ENCODE measurements around the gene TNPO1. TPM values are rescaled to one million over a fixed set of nuclear protein-coding genes. Genes with fewer than 3 reads are reported as not detected.

Gene TNPO1
- total RNA-seq, 1 donor from 2014 or later = 72.7 TPM

DNA sequence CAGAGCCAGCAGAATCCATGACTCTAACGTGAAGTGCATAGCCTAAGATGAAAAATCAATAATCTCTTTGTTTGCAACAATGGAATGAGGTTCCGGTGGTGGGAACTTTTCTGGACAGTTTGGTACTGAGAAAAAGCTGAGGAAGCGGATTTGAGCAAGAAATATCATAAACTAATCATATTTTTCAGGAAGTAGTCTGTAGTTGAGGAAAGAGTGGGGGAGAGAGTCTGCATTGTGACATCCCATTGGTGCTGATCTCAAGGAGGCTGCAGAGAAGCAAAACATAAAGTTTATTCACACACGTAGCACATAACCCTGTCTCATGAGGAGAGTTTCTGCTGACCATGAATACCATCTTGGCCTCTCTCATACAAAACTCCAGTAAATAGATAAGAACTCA is 123.6 kb downstream of the TNPO1 start:
- TF ChIP-seq, protein P1, sequence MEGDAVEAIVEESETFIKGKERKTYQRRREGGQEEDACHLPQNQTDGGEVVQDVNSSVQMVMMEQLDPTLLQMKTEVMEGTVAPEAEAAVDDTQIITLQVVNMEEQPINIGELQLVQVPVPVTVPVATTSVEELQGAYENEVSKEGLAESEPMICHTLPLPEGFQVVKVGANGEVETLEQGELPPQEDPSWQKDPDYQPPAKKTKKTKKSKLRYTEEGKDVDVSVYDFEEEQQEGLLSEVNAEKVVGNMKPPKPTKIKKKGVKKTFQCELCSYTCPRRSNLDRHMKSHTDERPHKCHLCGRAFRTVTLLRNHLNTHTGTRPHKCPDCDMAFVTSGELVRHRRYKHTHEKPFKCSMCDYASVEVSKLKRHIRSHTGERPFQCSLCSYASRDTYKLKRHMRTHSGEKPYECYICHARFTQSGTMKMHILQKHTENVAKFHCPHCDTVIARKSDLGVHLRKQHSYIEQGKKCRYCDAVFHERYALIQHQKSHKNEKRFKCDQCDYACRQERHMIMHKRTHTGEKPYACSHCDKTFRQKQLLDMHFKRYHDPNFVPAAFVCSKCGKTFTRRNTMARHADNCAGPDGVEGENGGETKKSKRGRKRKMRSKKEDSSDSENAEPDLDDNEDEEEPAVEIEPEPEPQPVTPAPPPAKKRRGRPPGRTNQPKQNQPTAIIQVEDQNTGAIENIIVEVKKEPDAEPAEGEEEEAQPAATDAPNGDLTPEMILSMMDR (IDR thresholded peaks at IDR 0.05) = no peak
- TF ChIP-seq POLR2AphosphoS5 (IDR thresholded peaks at IDR 0.05; ENCODE audit: insufficient read depth in 1 of 2, low read depth in 1 of 2) = no peak
- TF ChIP-seq POLR2A (IDR thresholded peaks at IDR 0.05) = no peak
- Histone ChIP-seq H3K27ac (no peak overlapping the region), H3K27me3 (no peaks in the 10 kb centered on the region), H3K4me3 (no peak overlapping the region), H3K4me1 (no peaks in the 10 kb centered on the region), H3K9me3 (no peaks in the 10 kb centered on the region), H3K36me3 (no peaks in the 10 kb centered on the region)
- no peak for DNase-seq (ENCODE audit: extremely low spot score in 2 of 2)
- intact Hi-C loops (cut with DNase I) = no loop called here

DNA sequence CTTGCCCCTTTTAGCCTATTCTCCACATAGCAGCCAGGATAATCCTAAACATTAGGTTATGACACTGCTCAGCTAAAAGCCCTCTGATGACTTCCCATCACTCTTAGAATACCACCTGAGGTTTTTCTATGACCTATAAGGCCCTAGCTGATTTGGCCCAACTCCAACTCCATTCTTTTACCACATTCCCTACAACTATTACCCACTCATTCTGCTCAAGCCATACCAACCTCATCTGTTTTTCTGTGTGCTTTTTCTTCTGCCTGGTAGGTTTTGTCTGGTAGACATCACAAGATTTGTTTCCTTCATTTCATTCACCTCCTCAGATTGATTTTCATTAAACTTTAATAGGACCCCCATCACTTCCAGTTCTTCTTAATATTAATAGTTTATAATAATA is 126.8 kb downstream of the TNPO1 start:
- no peaks in the 10 kb centered on the region for H3K9me3 ChIP-seq
- no peaks in the 10 kb centered on the region for H3K27me3 ChIP-seq
- H3K36me3 ChIP-seq = no peaks in the 10 kb centered on the region
- no peak overlapping the region for H3K27ac ChIP-seq
- no peaks in the 10 kb centered on the region for H3K4me1 ChIP-seq
- TF ChIP-seq POLR2AphosphoS5 (IDR thresholded peaks at IDR 0.05; ENCODE audit: insufficient read depth in 1 of 2, low read depth in 1 of 2) (no peak), POLR2A (IDR thresholded peaks at IDR 0.05) (no peak)
- TF ChIP-seq, protein P1 (IDR thresholded peaks at IDR 0.05) = no peak
- no peak overlapping the region for H3K4me3 ChIP-seq
- intact Hi-C loops (cut with DNase I) = no loop called here
- DNase-seq (ENCODE audit: extremely low spot score in 2 of 2) = no peak

DNA sequence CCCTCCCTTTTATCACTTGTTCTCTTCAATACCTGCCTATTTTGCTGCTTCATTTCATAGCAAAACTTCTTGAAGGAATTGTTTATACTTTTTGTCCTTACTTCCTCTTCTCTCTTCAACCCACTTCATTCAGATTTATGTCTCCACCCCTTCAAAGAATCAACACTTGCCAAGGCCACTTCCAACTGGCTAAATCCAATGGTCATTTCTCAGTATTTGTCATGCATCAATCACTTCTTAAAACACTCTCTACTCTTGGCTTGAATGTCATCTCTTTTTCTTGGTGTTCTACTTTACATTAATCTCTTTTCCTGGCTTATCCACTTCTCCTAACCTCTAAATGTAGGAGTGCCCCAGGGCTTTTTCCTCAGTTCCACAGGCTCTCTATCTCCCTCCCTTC is 131.0 kb downstream of the TNPO1 start:
- Histone ChIP-seq H3K4me1 (no peaks in the 10 kb centered on the region), H3K36me3 (no peaks in the 10 kb centered on the region), H3K27ac (no peak overlapping the region), H3K9me3 (no peaks in the 10 kb centered on the region), H3K27me3 (no peaks in the 10 kb centered on the region), H3K4me3 (no peak overlapping the region)
- no peak for DNase-seq (ENCODE audit: extremely low spot score in 2 of 2)
- no peak for TF ChIP-seq POLR2A (IDR thresholded peaks at IDR 0.05)
- no peak for TF ChIP-seq POLR2AphosphoS5 (IDR thresholded peaks at IDR 0.05; ENCODE audit: insufficient read depth in 1 of 2, low read depth in 1 of 2)
- TF ChIP-seq, protein P1 (IDR thresholded peaks at IDR 0.05) = no peak
- intact Hi-C loops (cut with DNase I) = no loop called here

DNA sequence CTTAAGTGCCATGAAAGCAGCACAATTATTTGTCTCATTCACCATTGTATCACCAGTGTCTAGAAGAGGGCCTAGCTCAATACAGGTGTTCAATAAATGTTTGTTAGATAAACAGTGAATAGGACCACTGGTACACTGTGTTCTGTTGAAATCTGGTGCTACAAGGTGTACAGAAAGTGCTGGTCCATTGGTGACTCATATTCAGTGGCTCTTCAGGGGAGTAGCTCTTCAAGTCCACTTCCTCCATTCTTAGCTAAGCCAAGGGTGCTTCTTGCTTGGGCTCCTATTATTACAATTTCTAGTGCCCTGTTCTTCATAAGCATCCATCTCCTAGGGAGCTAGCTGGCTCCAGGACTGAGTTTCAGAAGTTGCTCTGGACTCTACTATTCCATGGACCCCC is 133.0 kb downstream of the TNPO1 start:
- TF ChIP-seq, protein P1 (IDR thresholded peaks at IDR 0.05) = no peak
- TF ChIP-seq POLR2A (IDR thresholded peaks at IDR 0.05) (no peak), POLR2AphosphoS5 (IDR thresholded peaks at IDR 0.05; ENCODE audit: insufficient read depth in 1 of 2, low read depth in 1 of 2) (no peak)
- H3K4me1 ChIP-seq = no peaks in the 10 kb centered on the region
- no peak overlapping the region for H3K27ac ChIP-seq
- H3K4me3 ChIP-seq = no peak overlapping the region
- H3K27me3 ChIP-seq = no peaks in the 10 kb centered on the region
- intact Hi-C loops (cut with DNase I) = no loop called here
- H3K36me3 ChIP-seq = no peaks in the 10 kb centered on the region
- no peak for DNase-seq (ENCODE audit: extremely low spot score in 2 of 2)
- no peaks in the 10 kb centered on the region for H3K9me3 ChIP-seq

DNA sequence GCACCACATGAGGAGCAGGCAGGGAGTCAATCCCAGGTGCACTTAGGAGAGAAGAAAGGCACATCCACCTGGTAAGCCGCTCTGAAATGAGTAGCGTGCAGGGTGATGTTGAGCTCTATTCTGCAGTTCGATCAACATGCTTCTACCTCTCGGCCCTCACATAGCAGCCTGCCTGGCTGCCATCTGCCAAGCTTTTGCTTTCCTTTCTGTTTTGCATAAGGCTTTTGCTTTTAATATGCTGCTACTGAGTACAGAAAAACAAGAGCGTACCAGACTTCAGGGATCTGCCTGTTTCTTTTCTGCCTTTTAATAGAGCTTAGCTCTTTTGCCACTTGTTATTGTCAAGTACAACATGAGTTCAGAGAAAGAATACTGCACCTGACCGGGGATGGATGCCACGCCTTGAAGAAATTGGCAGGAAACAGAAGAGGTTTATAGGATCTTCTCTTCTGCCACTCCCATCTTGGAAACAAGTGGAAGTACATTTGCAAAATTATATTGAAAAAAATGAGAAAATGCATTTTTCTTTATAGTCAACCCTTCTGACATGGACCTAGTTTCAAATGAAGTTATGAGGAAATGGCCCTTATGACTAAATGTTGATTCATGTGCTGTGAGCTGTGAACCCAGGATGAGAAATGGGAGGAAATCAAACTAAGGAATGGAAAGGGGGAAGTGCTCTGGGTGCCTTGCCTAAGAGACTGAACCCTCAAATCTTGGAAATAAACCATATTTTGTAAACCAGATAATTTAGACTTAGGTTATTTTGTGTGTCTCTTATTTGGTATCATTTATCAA is 135.4 kb downstream of the TNPO1 start:
- TF ChIP-seq POLR2AphosphoS5 (IDR thresholded peaks at IDR 0.05; ENCODE audit: insufficient read depth in 1 of 2, low read depth in 1 of 2) = no peak
- TF ChIP-seq POLR2A (IDR thresholded peaks at IDR 0.05) = no peak
- TF ChIP-seq, protein P1 (IDR thresholded peaks at IDR 0.05) = no peak
- DNase-seq (ENCODE audit: extremely low spot score in 2 of 2) = no peak
- H3K27me3 ChIP-seq = no peaks in the 10 kb centered on the region
- intact Hi-C loops (cut with DNase I) = loop anchor here (5.0 kb wide), 1 partner anchor 1990 kb away; no protein-coding TSS in a partner anchor
- no peaks in the 10 kb centered on the region for H3K36me3 ChIP-seq
- H3K4me1 ChIP-seq = no peaks in the 10 kb centered on the region
- peak overlapping the region; percentile 4 for H3K27ac ChIP-seq
- no peaks in the 10 kb centered on the region for H3K9me3 ChIP-seq
- H3K4me3 ChIP-seq = no peak overlapping the region
